PC-9 (cell line): ENCODE measurements around the gene CALCOCO2. TPM values are rescaled to one million over a fixed set of nuclear protein-coding genes. Genes with fewer than 3 reads are reported as not detected.
A peak's percentile ranks its signal among the peaks of the same experiment; 100 is the strongest.

Source experiments
- Bru-seq: library from RNA; stranded (reverse); fragments of 400-500 nt; gene quantifications from one replicate; lab custom pipeline; 2021; lab: Mats Ljungman, UMichigan
- BruChase-seq, 2 experiments: library from RNA; stranded (reverse); fragments of 400-500 nt; gene quantifications; one replicate each; lab custom pipeline; 2021; lab: Mats Ljungman, UMichigan
- BruUV-seq: library from RNA; stranded (reverse); fragments of 400-500 nt; replicated peaks from 2 replicates; lab custom pipeline; 2021; lab: Mats Ljungman, UMichigan
- CTCF ChIA-PET: fragments of 300-600 bp; sonication (Branson Sonifier 250); formaldehyde crosslinking; loops from one replicate; lab custom pipeline; 2022; ENCODE audit warnings: antibody characterized with exemption; lab: Charles Lee
- POLR2A ChIA-PET: fragments of 300-600 bp; sonication (Branson Sonifier 250); formaldehyde crosslinking; loops from one replicate; lab custom pipeline; 2022; ENCODE audit warnings: antibody characterized with exemption; ENCODE audit not compliant: unreplicated experiment; lab: Charles Lee
- DNase-seq, 2 experiments: peaks; one replicate each; pipeline versions ENCODE4 v3.0.0 to v3.0.0-alpha.2; 2015 to 2022; ENCODE audit warnings: mixed read lengths in 1 of 2
- H2AFZ ChIP-seq: fragments of 200-600 bp; sonication (generic); 2 replicates; pipeline ENCODE4 v1.8.1; 2017; ENCODE audit warnings: antibody characterized with exemption
- H3F3A ChIP-seq: fragments of 200-600 bp; sonication (generic); 2 replicates; pipeline ENCODE4 v1.8.1; 2017; ENCODE audit warnings: antibody characterized with exemption, mild to moderate bottlenecking, low read depth; ENCODE audit not compliant: insufficient read depth
- H3K27ac ChIP-seq: fragments of 200-600 bp; sonication (generic); 2 replicates; pipeline ENCODE4 v1.6.1; 2016; ENCODE audit warnings: mixed run types
- H3K27me3 ChIP-seq: fragments of 200-600 bp; sonication (generic); 2 replicates; pipeline ENCODE4 v1.6.1; 2016; ENCODE audit warnings: low read depth, mixed run types; ENCODE audit not compliant: insufficient read depth
- H3K36me3 ChIP-seq: fragments of 200-600 bp; sonication (generic); 2 replicates; pipeline ENCODE4 v1.6.1; 2016; ENCODE audit warnings: low read depth, mixed run types
- H3K4me1 ChIP-seq: fragments of 200-600 bp; sonication (generic); replicated peaks from 2 replicates; pipeline ENCODE4 v1.6.1; 2016; ENCODE audit warnings: mixed run types; ENCODE audit not compliant: insufficient read depth
- H3K4me2 ChIP-seq: fragments of 200-600 bp; sonication (generic); 2 replicates; pipeline ENCODE4 v1.6.1; 2017; ENCODE audit warnings: mixed run types
- H3K4me3 ChIP-seq: fragments of 200-600 bp; sonication (generic); 2 replicates; pipeline ENCODE4 v1.6.1; 2016; ENCODE audit warnings: mixed run types
- H3K79me2 ChIP-seq: fragments of 200-600 bp; sonication (generic); 2 replicates; pipeline ENCODE4 v1.6.1; 2017; ENCODE audit warnings: low read depth, mixed run types
- H3K9me2 ChIP-seq: fragments of 200-600 bp; sonication (generic); 2 replicates; pipeline ENCODE4 v1.8.1; 2017; ENCODE audit warnings: mild to moderate bottlenecking; ENCODE audit not compliant: insufficient read depth
- H3K9me3 ChIP-seq: fragments of 200-600 bp; sonication (generic); 2 replicates; pipeline ENCODE4 v1.8.1; 2016; ENCODE audit warnings: low read depth; ENCODE audit not compliant: insufficient read depth
- H4K20me1 ChIP-seq: fragments of 200-600 bp; sonication (generic); 2 replicates; pipeline ENCODE4 v1.8.1; 2017; ENCODE audit not compliant: insufficient read depth
- CTCF ChIP-seq: fragments of 200-600 bp; sonication (generic); conservative IDR thresholded peaks from 2 replicates; pipeline ENCODE4 v1.6.1; 2017; ENCODE audit warnings: mixed run types, antibody characterized with exemption, mild to moderate bottlenecking, moderate library complexity
- EZH2 ChIP-seq: fragments of 200-600 bp; sonication (generic); IDR thresholded peaks from 2 replicates; pipeline ENCODE4 v1.8.0; 2017; ENCODE audit warnings: antibody characterized with exemption, low read depth
- intact Hi-C: fragments of 100-400 bp; cut with micrococcal nuclease; formaldehyde crosslinking; loops from one replicate; pipeline ENCODE4 v1.10.0; 2022; ENCODE audit not compliant: unreplicated experiment
- long read RNA-seq: library from polyadenylated mRNA; stranded (forward); transcript quantifications from one replicate; pipeline ENCODE4 v2.0.0, GENCODE V29; 2022
- total RNA-seq: library from RNA; stranded (reverse); gene quantifications from 2 replicates; pipeline ENCODE4 v1.2.3, GENCODE V29; 2021

The CALCOCO2 gene
- total RNA-seq: 82.9 and 95.9 TPM in 2 replicates
- percentile 67 among the genes with signal in this experiment for Bru-seq, nascent RNA
- percentile 76 among the genes with signal in this experiment for BruChase-seq, experiment 1, labeled RNA remaining after a 2-hour chase
- percentile 83 among the genes with signal in this experiment for BruChase-seq, experiment 2, labeled RNA remaining after a 6-hour chase
- long read RNA-seq, transcript CALCOCO2-201 (13 exons, 3,682 nt): major isoform, 78 of 96 reads
- long read RNA-seq, partial matches to known transcripts: 7 of 96 reads
- long read RNA-seq, other reads (novel, unspliced or antisense): 10 of 96 reads

- intact Hi-C loops: no loop called here
- TF ChIP-seq EZH2: no peak
- peak; percentile 4; the same call in 1 of the 2 replicates for TF ChIP-seq CTCF
Measured at GRCh38 chr17:48830840-48831548, at the start of gene CALCOCO2. TSS of gene CALCOCO2 (plus strand) at chr17:48831035. CDS start at chr17:48841708, 10,673 bp downstream.

GRCh38 chr17:48787828-48788227 lies 43.0 kb upstream of the CALCOCO2 start:
- CTCF ChIA-PET: no interaction called here
- Histone ChIP-seq H4K20me1 (no peaks in the 10 kb centered on the region), H3K79me2 (no peaks in the 10 kb centered on the region), H3K9me2 (no peaks in the 10 kb centered on the region), H3K4me2 (no peak overlapping the region), H3K4me3 (no peak overlapping the region), H3K9me3 (no peaks in the 10 kb centered on the region), H3K27me3 (peaks cover 37% of the 10 kb centered on the region), H3F3A (no peaks in the 10 kb centered on the region), H3K27ac (no peak overlapping the region), H3K36me3 (no peaks in the 10 kb centered on the region), H3K4me1 (no peaks in the 10 kb centered on the region), H2AFZ (no peak overlapping the region)
- no peak for TF ChIP-seq CTCF
- TF ChIP-seq EZH2: no peak
- no peak for DNase-seq
- no TSS peak for BruUV-seq
- POLR2A ChIA-PET: no interaction called here
- intact Hi-C loops: no loop called here

More at GRCh38 chr17:48830840-48831548, at the start of gene CALCOCO2:
- H3K79me2 ChIP-seq: peaks cover 36% of the 10 kb centered on the region
- TSS peak; percentile 65 for BruUV-seq
- ChIA-PET POLR2A (interaction anchor here (0.6 kb wide), 2 partner anchors 80 to 112 kb away, joined by 5 read pairs; no protein-coding TSS in a partner anchor), CTCF (no interaction called here)
- peaks cover 12% of the 10 kb centered on the region for H3K4me1 ChIP-seq
- H2AFZ ChIP-seq: peak within 1 kb of the TSS; percentile 98
- H3K9me3 ChIP-seq: no peaks in the 10 kb centered on the region
- H4K20me1 ChIP-seq: no peaks in the 10 kb centered on the region
- DNase-seq: peak; percentile 88 to 90
- H3K4me3 ChIP-seq: peak within 1 kb of the TSS; percentile 95
- H3K27me3 ChIP-seq: no peaks in the 10 kb centered on the region
- H3K9me2 ChIP-seq: no peaks in the 10 kb centered on the region; the same call in 1 of the 2 replicates
- no peaks in the 10 kb centered on the region for H3K36me3 ChIP-seq
- H3K4me2 ChIP-seq: peak within 1 kb of the TSS; percentile 91
- peak within 1 kb of the TSS; percentile 69 for H3K27ac ChIP-seq
- peaks cover 7% of the 10 kb centered on the region for H3F3A ChIP-seq

GRCh38 chr17:48790607-48791127 lies 40.2 kb upstream of the CALCOCO2 start:
- Histone ChIP-seq H3K4me2 (no peak overlapping the region), H3K79me2 (no peaks in the 10 kb centered on the region), H3K27ac (no peak overlapping the region), H3K9me2 (no peaks in the 10 kb centered on the region), H3K4me1 (no peaks in the 10 kb centered on the region), H3K9me3 (no peaks in the 10 kb centered on the region), H3F3A (no peaks in the 10 kb centered on the region), H3K4me3 (no peak overlapping the region), H2AFZ (no peak overlapping the region), H3K36me3 (no peaks in the 10 kb centered on the region), H4K20me1 (no peaks in the 10 kb centered on the region), H3K27me3 (peaks cover 18% of the 10 kb centered on the region)
- TF ChIP-seq CTCF: no peak
- TF ChIP-seq EZH2: no peak
- POLR2A ChIA-PET: no interaction called here
- no TSS peak for BruUV-seq
- CTCF ChIA-PET: interaction anchor here (0.6 to 2.7 kb wide), 5 partner anchors 66 to 528 kb away, joined by 3 to 17 read pairs (median 6); no protein-coding TSS in a partner anchor
- no peak for DNase-seq
- intact Hi-C loops: loop anchor here (1.0 to 5.0 kb wide), 3 partner anchors 66 to 763 kb away; no protein-coding TSS in a partner anchor
